Fibroblast of skin of scalp (primary cell): Measurements from ENCODE around the gene CINP.
A peak's percentile ranks its signal among the peaks of the same experiment; 100 is the strongest.
"Not testable (repeated sequence)": the region's sequence is repeated elsewhere in the genome, so short reads cannot be mapped to it uniquely, and the experiment has no call there.

Experiments
- DNase-seq: peaks from one replicate; pipeline ENCODE4 v3.0.0-alpha.2; 2013

CINP gene

GRCh38 chr14:102353126-102353619 is 9.5 kb downstream of the CINP start:
- no peak for DNase-seq

- DNase-seq, result no peak
Measured at GRCh38 chr14:102352213-102352612, 10.5 kb downstream of the CINP start.

GRCh38 chr14:102351593-102351992 is 11.1 kb downstream of the CINP start:
- DNase-seq, result not testable (repeated sequence)

GRCh38 chr14:102351023-102351422 is 11.7 kb downstream of the CINP start:
- no peak for DNase-seq

- DNase-seq, result no peak
Measured at GRCh38 chr14:102348376-102348775, 14.3 kb downstream of the CINP start.

GRCh38 chr14:102346645-102347044 is 16.0 kb downstream of the CINP start:
- no peak for DNase-seq

GRCh38 chr14:102345232-102345631 is 17.5 kb downstream of the CINP start:
- no peak for DNase-seq

GRCh38 chr14:102344485-102344884 is 18.2 kb downstream of the CINP start:
- DNase-seq, result no peak

GRCh38 chr14:102344084-102344483 is 18.6 kb downstream of the CINP start:
- DNase-seq, result no peak

- no peak for DNase-seq
Measured at GRCh38 chr14:102342238-102342637, 20.5 kb downstream of the CINP start.

- DNase-seq, result no peak
Measured at GRCh38 chr14:102341566-102341965, 21.1 kb downstream of the CINP start.

- DNase-seq, result no peak
Measured at GRCh38 chr14:102338724-102339123, 24.0 kb downstream of the CINP start.

GRCh38 chr14:102335163-102335562 is 27.5 kb downstream of the CINP start:
- no peak for DNase-seq

GRCh38 chr14:102333795-102334705 is 28.6 kb downstream of the CINP start:
- DNase-seq, result no peak

- DNase-seq, result no peak
Measured at GRCh38 chr14:102333390-102333789, 29.3 kb downstream of the CINP start.

- no peak for DNase-seq
Measured at GRCh38 chr14:102330806-102331205, 31.9 kb downstream of the CINP start.

GRCh38 chr14:102329381-102329780 is 33.3 kb downstream of the CINP start:
- not testable (repeated sequence) for DNase-seq

GRCh38 chr14:102326583-102326982 is 36.1 kb downstream of the CINP start:
- no peak for DNase-seq

- DNase-seq, result no peak
Measured at GRCh38 chr14:102325791-102326345, 36.8 kb downstream of the CINP start.

GRCh38 chr14:102323102-102323501 is 39.6 kb downstream of the CINP start:
- peak; percentile 87 for DNase-seq

- no peak for DNase-seq
Measured at GRCh38 chr14:102321456-102322422, 41.0 kb downstream of the CINP start.

GRCh38 chr14:102320671-102321455 is 41.8 kb downstream of the CINP start:
- no peak for DNase-seq
